ENCODE results near the gene HMCN1. TPM values are rescaled to one million over a fixed set of nuclear protein-coding genes. Genes with fewer than 3 reads are reported as not detected.

HMCN1 gene
- polyA plus RNA-seq, 1 donor from 2014 or later = 0.66 TPM

- Histone ChIP-seq H3F3A (ENCODE audit: insufficient read depth, low read length, poor library complexity, severe bottlenecking) (no peaks in the 10 kb centered on the region), H3K27ac (ENCODE audit: low read length) (no peak overlapping the region), H3K27me3 (ENCODE audit: insufficient read depth, low read depth, low read length) (no peaks in the 10 kb centered on the region), H3K4me2 (ENCODE audit: low read length) (no peak overlapping the region), H4K20me1 (ENCODE audit: insufficient read depth) (no peaks in the 10 kb centered on the region), H2AFZ (ENCODE audit: low read depth, low read length) (no peak overlapping the region), H3K4me3 (ENCODE audit: low read length) (no peak overlapping the region), H3K79me2 (replicated peaks; ENCODE audit: insufficient read depth, low read length) (no peaks in the 10 kb centered on the region), H3K9ac (ENCODE audit: low read length) (no peak overlapping the region), H3K9me3 (ENCODE audit: low read length) (no peaks in the 10 kb centered on the region), H3K9me2 (ENCODE audit: insufficient read depth, low read length) (no peaks in the 10 kb centered on the region), H3K36me3 (ENCODE audit: insufficient read depth, low read length) (no peaks in the 10 kb centered on the region)
- TF ChIP-seq TAF1 (IDR thresholded peaks at IDR 0.05; ENCODE audit: low read depth) (no peak), POLR2AphosphoS5 (IDR thresholded peaks at IDR 0.05) (no peak), RAD21 (conservative IDR thresholded peaks at IDR 0.05) (no peak), MXI1 (conservative IDR thresholded peaks at IDR 0.05; ENCODE audit: poor library complexity, severe bottlenecking) (no peak), EP300 (conservative IDR thresholded peaks at IDR 0.05; ENCODE audit: poor library complexity, severe bottlenecking) (no peak), CTCF (IDR thresholded peaks at IDR 0.05; ENCODE audit: poor library complexity, severe bottlenecking) (no peak), REST (IDR thresholded peaks at IDR 0.05; ENCODE audit: borderline replicate concordance) (no peak), SMC3 (conservative IDR thresholded peaks at IDR 0.05; ENCODE audit: poor library complexity) (no peak), EZH2 (IDR thresholded peaks at IDR 0.05; ENCODE audit: borderline replicate concordance, insufficient read depth, low read length, poor library complexity, severe bottlenecking) (no peak)
Observed at GRCh38 chr1:186195377-186195931, 461.3 kb downstream of the HMCN1 start.

- TF ChIP-seq CTCF (IDR thresholded peaks at IDR 0.05; ENCODE audit: poor library complexity, severe bottlenecking) = no peak
- TF ChIP-seq EZH2 (IDR thresholded peaks at IDR 0.05; ENCODE audit: borderline replicate concordance, insufficient read depth, low read length, poor library complexity, severe bottlenecking) = no peak
- no peak for TF ChIP-seq TAF1 (IDR thresholded peaks at IDR 0.05; ENCODE audit: low read depth)
- TF ChIP-seq MXI1 (conservative IDR thresholded peaks at IDR 0.05; ENCODE audit: poor library complexity, severe bottlenecking) = no peak
- TF ChIP-seq RAD21 (conservative IDR thresholded peaks at IDR 0.05) = no peak
- TF ChIP-seq EP300 (conservative IDR thresholded peaks at IDR 0.05; ENCODE audit: poor library complexity, severe bottlenecking) = no peak
- no peak for TF ChIP-seq REST (IDR thresholded peaks at IDR 0.05; ENCODE audit: borderline replicate concordance)
- TF ChIP-seq POLR2AphosphoS5 (IDR thresholded peaks at IDR 0.05) = no peak
- TF ChIP-seq SMC3 (conservative IDR thresholded peaks at IDR 0.05; ENCODE audit: poor library complexity) = no peak
- Histone ChIP-seq H2AFZ (ENCODE audit: low read depth, low read length) (no peak overlapping the region), H3K79me2 (replicated peaks; ENCODE audit: insufficient read depth, low read length) (no peaks in the 10 kb centered on the region), H3K4me2 (ENCODE audit: low read length) (no peak overlapping the region), H4K20me1 (ENCODE audit: insufficient read depth) (no peaks in the 10 kb centered on the region), H3K9me3 (ENCODE audit: low read length) (no peaks in the 10 kb centered on the region), H3K4me3 (ENCODE audit: low read length) (no peak overlapping the region), H3K27me3 (ENCODE audit: insufficient read depth, low read depth, low read length) (no peaks in the 10 kb centered on the region), H3K9me2 (ENCODE audit: insufficient read depth, low read length) (no peaks in the 10 kb centered on the region), H3K27ac (ENCODE audit: low read length) (no peak overlapping the region), H3K9ac (ENCODE audit: low read length) (no peak overlapping the region), H3F3A (ENCODE audit: insufficient read depth, low read length, poor library complexity, severe bottlenecking) (no peaks in the 10 kb centered on the region), H3K36me3 (ENCODE audit: insufficient read depth, low read length) (no peaks in the 10 kb centered on the region)
Observed at GRCh38 chr1:186202271-186202764, 468.1 kb downstream of the HMCN1 start.
